ENCODE data around the gene C2CD4B.

DNA sequence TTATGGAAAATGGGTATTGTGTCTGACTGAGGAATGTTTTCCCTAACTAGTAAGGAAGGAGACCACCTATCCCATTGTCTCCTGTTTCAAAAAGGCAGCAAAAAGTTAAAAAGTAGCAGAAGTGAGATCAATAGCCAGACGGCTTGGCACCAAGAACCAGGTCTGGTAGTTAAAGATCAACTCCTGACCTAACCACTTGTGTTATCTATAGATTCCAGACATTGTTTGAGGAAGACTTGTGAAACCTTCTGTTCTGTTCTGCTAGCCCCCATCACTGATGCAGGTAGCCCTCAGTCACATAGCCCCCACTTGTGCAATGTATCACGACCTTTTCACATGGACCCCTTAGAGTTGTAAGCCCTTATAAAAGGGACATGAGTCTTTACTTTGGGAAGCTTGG lies 46.3 kb upstream of the C2CD4B start:
- TF ChIP-seq, protein P1, sequence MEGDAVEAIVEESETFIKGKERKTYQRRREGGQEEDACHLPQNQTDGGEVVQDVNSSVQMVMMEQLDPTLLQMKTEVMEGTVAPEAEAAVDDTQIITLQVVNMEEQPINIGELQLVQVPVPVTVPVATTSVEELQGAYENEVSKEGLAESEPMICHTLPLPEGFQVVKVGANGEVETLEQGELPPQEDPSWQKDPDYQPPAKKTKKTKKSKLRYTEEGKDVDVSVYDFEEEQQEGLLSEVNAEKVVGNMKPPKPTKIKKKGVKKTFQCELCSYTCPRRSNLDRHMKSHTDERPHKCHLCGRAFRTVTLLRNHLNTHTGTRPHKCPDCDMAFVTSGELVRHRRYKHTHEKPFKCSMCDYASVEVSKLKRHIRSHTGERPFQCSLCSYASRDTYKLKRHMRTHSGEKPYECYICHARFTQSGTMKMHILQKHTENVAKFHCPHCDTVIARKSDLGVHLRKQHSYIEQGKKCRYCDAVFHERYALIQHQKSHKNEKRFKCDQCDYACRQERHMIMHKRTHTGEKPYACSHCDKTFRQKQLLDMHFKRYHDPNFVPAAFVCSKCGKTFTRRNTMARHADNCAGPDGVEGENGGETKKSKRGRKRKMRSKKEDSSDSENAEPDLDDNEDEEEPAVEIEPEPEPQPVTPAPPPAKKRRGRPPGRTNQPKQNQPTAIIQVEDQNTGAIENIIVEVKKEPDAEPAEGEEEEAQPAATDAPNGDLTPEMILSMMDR (IDR thresholded peaks at IDR 0.05), result no peak
- TF ChIP-seq ZFX (IDR thresholded peaks at IDR 0.05; ENCODE audit: borderline replicate concordance), result no peak
